VCaP (cell line): Measurements from ENCODE around the gene PAX5.

ENCODE experiments used
- H3K27ac ChIP-seq: fragments of 450-650 bp; 2 replicates; pipeline ENCODE4 v1.5.1; 2017
- TF ChIP-seq, protein P1 (sequence below): fragments of 450-650 bp; conservative IDR thresholded peaks from 2 replicates; pipeline ENCODE4 v1.5.1; 2017; ENCODE audit warnings: mild to moderate bottlenecking, moderate library complexity

Gene PAX5

DNA sequence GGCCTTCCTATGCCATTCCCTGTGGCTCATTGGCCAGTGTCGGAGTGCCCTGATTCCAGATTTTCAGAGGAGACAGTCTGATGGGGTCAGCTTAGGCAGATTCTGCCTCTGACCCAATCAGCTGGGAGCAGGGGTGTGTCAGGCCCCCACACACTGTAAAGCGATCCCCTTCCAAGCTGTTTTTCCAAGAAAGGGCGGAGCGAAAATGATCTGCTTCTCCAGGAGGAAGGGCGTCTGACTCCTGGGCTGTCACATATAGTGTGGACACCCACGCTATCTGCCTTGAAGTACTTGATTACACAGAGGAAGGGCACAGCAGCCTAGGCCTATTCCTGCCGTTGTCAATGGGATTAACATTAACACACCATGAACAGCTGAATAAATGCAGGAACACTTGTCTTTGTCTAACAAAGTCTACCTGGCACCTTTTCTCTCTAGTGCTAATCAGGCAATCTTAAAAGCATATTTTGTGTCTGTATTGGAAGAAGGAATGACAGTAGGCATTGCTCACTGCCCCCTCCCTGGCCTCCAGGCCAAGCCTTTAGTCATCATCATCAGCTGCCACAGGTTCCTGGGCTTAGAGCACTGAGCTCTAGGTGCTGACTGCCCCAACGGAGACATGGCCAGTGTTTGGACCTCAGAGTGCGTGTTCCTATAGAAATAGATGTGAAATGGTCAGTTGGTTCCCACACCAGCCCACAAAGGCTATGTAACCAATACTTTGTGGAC is 242.7 kb downstream of the PAX5 start:
- H3K27ac ChIP-seq: no peak overlapping the region
- TF ChIP-seq, protein P1, sequence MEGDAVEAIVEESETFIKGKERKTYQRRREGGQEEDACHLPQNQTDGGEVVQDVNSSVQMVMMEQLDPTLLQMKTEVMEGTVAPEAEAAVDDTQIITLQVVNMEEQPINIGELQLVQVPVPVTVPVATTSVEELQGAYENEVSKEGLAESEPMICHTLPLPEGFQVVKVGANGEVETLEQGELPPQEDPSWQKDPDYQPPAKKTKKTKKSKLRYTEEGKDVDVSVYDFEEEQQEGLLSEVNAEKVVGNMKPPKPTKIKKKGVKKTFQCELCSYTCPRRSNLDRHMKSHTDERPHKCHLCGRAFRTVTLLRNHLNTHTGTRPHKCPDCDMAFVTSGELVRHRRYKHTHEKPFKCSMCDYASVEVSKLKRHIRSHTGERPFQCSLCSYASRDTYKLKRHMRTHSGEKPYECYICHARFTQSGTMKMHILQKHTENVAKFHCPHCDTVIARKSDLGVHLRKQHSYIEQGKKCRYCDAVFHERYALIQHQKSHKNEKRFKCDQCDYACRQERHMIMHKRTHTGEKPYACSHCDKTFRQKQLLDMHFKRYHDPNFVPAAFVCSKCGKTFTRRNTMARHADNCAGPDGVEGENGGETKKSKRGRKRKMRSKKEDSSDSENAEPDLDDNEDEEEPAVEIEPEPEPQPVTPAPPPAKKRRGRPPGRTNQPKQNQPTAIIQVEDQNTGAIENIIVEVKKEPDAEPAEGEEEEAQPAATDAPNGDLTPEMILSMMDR: no peak

DNA sequence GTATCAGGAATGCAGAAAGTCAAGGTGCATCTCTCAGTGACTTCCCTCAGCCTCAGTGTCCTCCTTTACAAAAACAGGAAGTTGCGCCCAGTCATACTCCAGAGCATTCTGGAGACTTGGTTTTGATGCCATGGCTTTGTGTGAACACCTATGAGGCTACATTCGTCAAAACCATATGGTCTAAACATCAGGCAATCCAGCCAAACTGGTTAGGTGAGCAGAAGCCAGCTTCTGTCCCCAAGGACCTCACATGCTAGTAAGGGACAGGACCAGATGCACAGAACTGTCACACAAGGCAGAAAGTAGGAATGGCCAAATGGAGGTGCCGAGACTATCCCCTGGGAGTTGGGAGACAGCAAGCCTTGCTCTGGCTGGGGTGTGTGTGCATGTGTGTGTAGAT is 244.2 kb downstream of the PAX5 start:
- TF ChIP-seq, protein P1: no peak
- no peak overlapping the region for H3K27ac ChIP-seq

DNA sequence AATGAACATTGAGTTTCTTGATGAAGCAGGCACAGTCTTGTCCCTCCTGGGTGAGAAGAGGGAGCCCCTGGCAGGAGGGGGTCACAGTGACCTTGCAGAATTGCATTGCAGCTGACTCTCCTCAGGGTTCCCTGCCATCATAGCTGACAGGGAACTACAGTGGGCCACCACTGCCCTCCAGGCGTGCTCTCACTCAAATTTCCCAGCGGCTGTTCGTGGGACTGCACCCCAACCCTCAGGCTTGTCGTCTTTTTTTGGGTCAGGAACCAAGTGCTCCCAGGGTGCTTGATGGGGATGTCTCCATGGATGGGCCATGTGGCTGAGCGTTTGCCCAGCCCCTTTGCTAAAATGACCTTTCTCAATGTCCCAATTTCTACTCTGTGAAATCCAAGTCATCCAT is 245.5 kb downstream of the PAX5 start:
- no peak overlapping the region for H3K27ac ChIP-seq
- TF ChIP-seq, protein P1: no peak

DNA sequence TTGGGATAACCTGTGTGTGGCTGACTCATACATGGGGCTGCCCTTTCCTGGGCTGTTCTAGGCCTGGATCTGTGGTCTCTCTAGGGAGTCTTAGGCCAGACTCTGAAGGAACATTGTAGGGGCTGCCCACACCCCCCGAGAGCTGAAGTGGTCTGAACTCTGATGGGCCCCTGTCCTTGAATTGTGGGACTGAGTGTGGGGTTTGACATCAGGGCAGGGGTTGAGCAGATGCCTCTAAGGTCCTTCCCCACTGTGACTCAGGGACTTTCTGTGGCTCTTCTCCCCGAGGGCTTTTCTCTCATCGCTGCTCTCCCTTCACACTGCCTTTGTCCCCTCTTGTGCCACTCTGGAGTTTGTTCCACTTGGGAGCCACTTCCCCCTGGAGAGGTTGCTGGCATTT is 246.4 kb downstream of the PAX5 start:
- no peak overlapping the region for H3K27ac ChIP-seq
- TF ChIP-seq, protein P1: no peak
